ENCODE results near the gene STAP1. TPM values are rescaled to one million over a fixed set of nuclear protein-coding genes. Genes with fewer than 3 reads are reported as not detected.

Gene STAP1
- total RNA-seq, 3 donors from 2014 or later = 0.25 to 0.53 (median 0.32) TPM

DNA sequence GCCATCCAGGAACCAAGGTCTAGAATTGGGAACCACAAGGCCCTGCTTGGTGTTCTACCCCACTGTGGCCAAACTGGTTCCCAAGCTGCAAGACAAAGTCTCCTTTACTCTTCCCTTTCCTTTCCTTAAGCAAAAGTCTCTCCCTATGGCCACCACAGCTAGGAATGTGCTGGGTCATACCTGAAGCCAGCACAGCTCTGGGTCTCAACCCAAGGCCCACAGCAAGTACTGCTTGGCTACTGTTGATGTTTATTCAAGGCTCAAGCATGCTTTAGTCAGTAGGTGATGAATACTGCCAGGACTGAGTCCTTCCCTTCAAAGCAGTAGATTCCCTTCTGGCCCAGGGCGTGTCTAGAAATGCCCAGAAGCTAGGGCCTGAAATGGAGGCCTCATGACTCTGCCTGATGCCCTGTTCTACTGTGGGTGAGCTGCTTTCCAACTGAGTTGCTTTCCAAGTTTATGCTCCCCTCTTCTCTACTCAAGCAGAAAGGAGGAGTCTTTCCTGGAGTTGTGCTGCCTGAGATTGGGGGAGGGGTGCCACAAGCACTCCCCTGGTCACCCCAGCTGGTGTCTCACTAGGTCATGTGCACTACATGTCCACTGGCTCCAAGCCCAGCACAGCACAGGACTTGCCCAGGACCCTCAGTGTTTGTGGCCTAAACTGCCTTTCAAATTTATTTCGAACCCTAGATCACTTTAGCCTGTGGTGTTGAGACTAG lies 44.9 kb downstream of the STAP1 start:
- ATAC-seq = no peak
- no peak for DNase-seq
- H3K9me3 ChIP-seq = no peaks in the 10 kb centered on the region
- no peaks in the 10 kb centered on the region for H3K4me1 ChIP-seq (ENCODE audit: low read depth)
- no peaks in the 10 kb centered on the region for H3K36me3 ChIP-seq (ENCODE audit: low read depth)
- intact Hi-C loops (cut with DNase I, micrococcal nuclease) = no loop called here
- TF ChIP-seq, protein P1, sequence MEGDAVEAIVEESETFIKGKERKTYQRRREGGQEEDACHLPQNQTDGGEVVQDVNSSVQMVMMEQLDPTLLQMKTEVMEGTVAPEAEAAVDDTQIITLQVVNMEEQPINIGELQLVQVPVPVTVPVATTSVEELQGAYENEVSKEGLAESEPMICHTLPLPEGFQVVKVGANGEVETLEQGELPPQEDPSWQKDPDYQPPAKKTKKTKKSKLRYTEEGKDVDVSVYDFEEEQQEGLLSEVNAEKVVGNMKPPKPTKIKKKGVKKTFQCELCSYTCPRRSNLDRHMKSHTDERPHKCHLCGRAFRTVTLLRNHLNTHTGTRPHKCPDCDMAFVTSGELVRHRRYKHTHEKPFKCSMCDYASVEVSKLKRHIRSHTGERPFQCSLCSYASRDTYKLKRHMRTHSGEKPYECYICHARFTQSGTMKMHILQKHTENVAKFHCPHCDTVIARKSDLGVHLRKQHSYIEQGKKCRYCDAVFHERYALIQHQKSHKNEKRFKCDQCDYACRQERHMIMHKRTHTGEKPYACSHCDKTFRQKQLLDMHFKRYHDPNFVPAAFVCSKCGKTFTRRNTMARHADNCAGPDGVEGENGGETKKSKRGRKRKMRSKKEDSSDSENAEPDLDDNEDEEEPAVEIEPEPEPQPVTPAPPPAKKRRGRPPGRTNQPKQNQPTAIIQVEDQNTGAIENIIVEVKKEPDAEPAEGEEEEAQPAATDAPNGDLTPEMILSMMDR (IDR thresholded peaks at IDR 0.05) = no peak
- H3K4me3 ChIP-seq = no peak overlapping the region

DNA sequence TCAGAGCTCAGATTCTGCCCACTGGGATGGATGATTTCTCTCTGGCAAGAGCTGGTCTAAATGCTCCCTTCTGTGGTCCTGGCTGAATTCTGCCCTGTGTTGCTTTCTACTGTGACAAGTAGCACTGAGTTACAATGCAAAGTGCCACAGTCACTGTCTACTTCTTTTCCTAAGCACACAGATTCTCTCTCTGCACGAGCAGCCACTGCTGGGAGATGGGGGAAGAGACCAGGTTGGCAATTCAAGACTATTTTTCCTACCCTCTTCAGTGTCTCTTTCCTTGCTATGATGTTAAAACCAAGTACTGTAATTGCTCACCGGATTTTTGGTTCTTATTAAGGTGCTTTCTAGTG lies 45.5 kb downstream of the STAP1 start:
- no peaks in the 10 kb centered on the region for H3K9me3 ChIP-seq
- ATAC-seq = no peak
- no peaks in the 10 kb centered on the region for H3K36me3 ChIP-seq (ENCODE audit: low read depth)
- intact Hi-C loops (cut with DNase I, micrococcal nuclease) = no loop called here
- no peak overlapping the region for H3K4me3 ChIP-seq
- no peak for DNase-seq
- TF ChIP-seq, protein P1 (IDR thresholded peaks at IDR 0.05) = no peak
- H3K4me1 ChIP-seq (ENCODE audit: low read depth) = no peaks in the 10 kb centered on the region

DNA sequence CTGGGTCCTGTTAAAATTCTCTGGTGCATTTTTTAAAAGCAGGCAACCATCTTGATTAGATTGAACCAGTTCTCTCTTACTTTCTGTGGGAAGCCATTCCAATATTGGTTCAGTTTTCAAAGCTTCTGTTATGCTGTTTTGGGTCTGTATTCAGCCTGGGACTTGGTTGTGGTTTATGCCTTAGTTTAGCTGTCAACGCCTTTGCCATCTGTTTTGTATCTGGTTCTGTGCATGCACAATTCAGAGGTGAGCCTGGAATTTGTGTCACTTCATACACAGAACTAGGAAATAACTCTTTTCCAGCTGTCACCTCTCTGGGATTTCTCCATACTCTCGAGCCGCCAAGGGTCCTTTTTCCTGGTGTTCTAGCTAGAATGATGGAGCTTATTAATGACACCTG lies 46.2 kb downstream of the STAP1 start:
- Histone ChIP-seq H3K4me3 (no peak overlapping the region), H3K4me1 (ENCODE audit: low read depth) (no peaks in the 10 kb centered on the region), H3K36me3 (ENCODE audit: low read depth) (no peaks in the 10 kb centered on the region), H3K9me3 (peaks cover 2% of the 10 kb centered on the region)
- intact Hi-C loops (cut with DNase I, micrococcal nuclease) = no loop called here
- TF ChIP-seq, protein P1 (IDR thresholded peaks at IDR 0.05) = no peak
- DNase-seq (no peak), ATAC-seq (no peak)

DNA sequence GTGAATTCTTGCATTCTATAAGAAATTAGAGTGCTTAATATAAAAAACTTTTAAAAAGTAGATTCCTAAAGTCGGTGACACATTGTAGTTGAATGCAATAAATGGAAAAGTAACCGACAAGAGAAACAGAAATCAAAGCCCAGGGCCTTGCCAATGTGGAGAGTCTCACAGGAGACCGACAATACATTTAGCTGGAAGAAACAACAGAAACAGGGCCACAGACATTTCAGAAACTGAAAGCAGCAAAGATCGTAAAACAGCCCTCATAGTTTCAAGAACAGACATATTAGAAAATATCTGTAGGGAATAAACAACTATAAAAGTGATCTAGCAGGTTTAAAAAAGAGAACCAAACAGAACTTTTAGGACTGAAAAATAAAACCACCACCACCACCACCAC lies 49.5 kb downstream of the STAP1 start:
- Histone ChIP-seq H3K36me3 (ENCODE audit: low read depth) (no peaks in the 10 kb centered on the region), H3K9me3 (peaks cover 7% of the 10 kb centered on the region), H3K4me3 (no peak overlapping the region), H3K4me1 (ENCODE audit: low read depth) (no peaks in the 10 kb centered on the region)
- no peak for ATAC-seq
- no peak for DNase-seq
- intact Hi-C loops (cut with DNase I, micrococcal nuclease) = no loop called here
- TF ChIP-seq, protein P1 (IDR thresholded peaks at IDR 0.05) = no peak

DNA sequence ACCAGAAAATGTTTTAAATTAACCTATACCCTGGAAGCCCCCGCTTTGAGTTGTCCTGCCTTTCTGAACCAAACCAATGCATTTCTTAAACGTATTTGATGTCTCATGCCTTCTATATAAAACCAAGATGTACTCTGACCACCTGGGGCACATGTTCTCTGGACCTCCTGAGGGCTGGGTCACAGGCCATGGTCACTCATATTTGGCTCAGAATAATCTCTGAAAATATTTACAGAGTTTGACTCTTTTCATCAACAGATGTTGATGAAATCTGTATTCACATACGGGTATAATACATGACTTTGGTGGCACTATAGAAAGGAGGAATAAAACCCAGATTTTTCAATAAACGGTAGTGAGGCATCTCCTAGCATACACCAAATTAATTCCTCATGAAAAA lies 55.7 kb downstream of the STAP1 start:
- TF ChIP-seq, protein P1 (IDR thresholded peaks at IDR 0.05) = no peak
- H3K9me3 ChIP-seq = peaks cover 11% of the 10 kb centered on the region
- no peaks in the 10 kb centered on the region for H3K36me3 ChIP-seq (ENCODE audit: low read depth)
- H3K4me1 ChIP-seq (ENCODE audit: low read depth) = no peaks in the 10 kb centered on the region
- DNase-seq = no peak
- intact Hi-C loops (cut with DNase I, micrococcal nuclease) = no loop called here
- no peak overlapping the region for H3K4me3 ChIP-seq
- no peak for ATAC-seq

DNA sequence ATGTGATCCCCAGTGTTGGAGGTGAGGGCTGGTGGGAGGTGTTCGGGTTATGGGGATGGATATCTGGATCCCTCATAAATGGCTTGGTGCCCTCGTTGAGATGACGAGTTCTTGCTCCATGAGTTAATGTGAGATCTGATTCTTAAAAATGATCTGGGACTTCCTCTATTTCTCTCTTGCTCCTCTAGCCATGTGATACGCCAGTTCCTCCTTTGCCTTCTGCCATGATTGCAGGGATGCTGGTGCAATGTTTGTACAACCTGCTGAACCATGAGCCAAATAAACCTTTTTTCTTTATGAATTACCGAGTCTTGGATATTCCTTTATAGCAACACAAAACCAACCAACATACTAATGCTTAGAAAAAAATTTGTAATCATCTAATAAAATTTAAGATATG lies 56.6 kb downstream of the STAP1 start:
- H3K4me3 ChIP-seq = no peak overlapping the region
- peaks cover 5% of the 10 kb centered on the region for H3K9me3 ChIP-seq
- ATAC-seq (no peak), DNase-seq (no peak)
- TF ChIP-seq, protein P1 (IDR thresholded peaks at IDR 0.05) = no peak
- no peaks in the 10 kb centered on the region for H3K4me1 ChIP-seq (ENCODE audit: low read depth)
- intact Hi-C loops (cut with DNase I, micrococcal nuclease) = no loop called here
- no peaks in the 10 kb centered on the region for H3K36me3 ChIP-seq (ENCODE audit: low read depth)
